SK-N-SH treated with all-trans-retinoic acid at 6 μM for 48 hours (cell line): ENCODE measurements around the gene ABL2.
"Not testable (repeated sequence)": the region's sequence is repeated elsewhere in the genome, so short reads cannot be mapped to it uniquely, and the experiment has no call there.

Experiments used
- ATAC-seq: fragments of 200-7000 bp; cut with Tn5 transposase; 3 replicates; pipeline ENCODE4 v1.9.1; 2020; ENCODE audit warnings: mild to moderate bottlenecking, moderate library complexity
- ARNTL ChIP-seq: fragments of 450-650 bp; formaldehyde crosslinking; IDR thresholded peaks from 2 replicates; pipeline ENCODE4 v1.5.0; 2020; ENCODE audit warnings: low read depth, mild to moderate bottlenecking, moderate library complexity, borderline replicate concordance
- BACH2 ChIP-seq: fragments of 250-450 bp; sonication (Bioruptor Pico); IDR thresholded peaks from 2 replicates; pipeline ENCODE4 v1.9.0; 2021; ENCODE audit warnings: mild to moderate bottlenecking, borderline replicate concordance
- CSDC2 ChIP-seq: fragments of 250-450 bp; sonication (Bioruptor Pico); IDR thresholded peaks from 2 replicates; pipeline ENCODE4 v1.5.0; 2020; ENCODE audit warnings: mild to moderate bottlenecking, moderate library complexity
- ESRRG ChIP-seq: fragments of 250-450 bp; sonication (Bioruptor Pico); IDR thresholded peaks from 2 replicates; pipeline ENCODE4 v1.6.1; 2021; ENCODE audit warnings: mild to moderate bottlenecking
- GLIS3 ChIP-seq: fragments of 250-450 bp; sonication (Bioruptor Pico); IDR thresholded peaks from 2 replicates; pipeline ENCODE4 v1.5.0; 2020; ENCODE audit warnings: mild to moderate bottlenecking, moderate library complexity
- ISL1 ChIP-seq: fragments of 250-450 bp; sonication (Bioruptor Pico); IDR thresholded peaks from 2 replicates; pipeline ENCODE4 v2.1.2; 2022; ENCODE audit warnings: mild to moderate bottlenecking, moderate library complexity
- OSR1 ChIP-seq: fragments of 250-450 bp; sonication (Bioruptor Pico); IDR thresholded peaks from 2 replicates; pipeline ENCODE4 v1.8.0; 2022; ENCODE audit warnings: moderate library complexity, mild to moderate bottlenecking, inconsistent platforms
- PPARA ChIP-seq: fragments of 250-450 bp; sonication (Bioruptor Pico); IDR thresholded peaks from 2 replicates; pipeline ENCODE4 v1.5.0; 2020; ENCODE audit warnings: mild to moderate bottlenecking, borderline replicate concordance
- RARB ChIP-seq: fragments of 250-450 bp; sonication (Bioruptor Pico); IDR thresholded peaks from 2 replicates; pipeline ENCODE4 v1.8.0; 2021; ENCODE audit warnings: mild to moderate bottlenecking, moderate library complexity
- TCF4 ChIP-seq: fragments of 250-450 bp; sonication (Bioruptor Pico); IDR thresholded peaks from 2 replicates; pipeline ENCODE4 v1.8.0; 2021; ENCODE audit warnings: mild to moderate bottlenecking, moderate library complexity, borderline replicate concordance
- TOX ChIP-seq: fragments of 250-450 bp; sonication (Bioruptor Pico); IDR thresholded peaks from 2 replicates; pipeline ENCODE4 v1.8.0; 2021; ENCODE audit warnings: mild to moderate bottlenecking, moderate library complexity, borderline replicate concordance
- ZC3H10 ChIP-seq: fragments of 250-450 bp; sonication (Bioruptor Pico); IDR thresholded peaks from 2 replicates; pipeline ENCODE4 v1.5.1; 2021; ENCODE audit warnings: mild to moderate bottlenecking, moderate library complexity
- ZFP3 ChIP-seq: fragments of 250-450 bp; sonication (Bioruptor Pico); IDR thresholded peaks from 2 replicates; pipeline ENCODE4 v1.5.0; 2020; ENCODE audit warnings: mild to moderate bottlenecking, moderate library complexity
- ZFP30 ChIP-seq: fragments of 450-650 bp; formaldehyde crosslinking; IDR thresholded peaks from 2 replicates; pipeline ENCODE4 v1.5.0; 2022; ENCODE audit warnings: mild to moderate bottlenecking, moderate library complexity
- ZNF565 ChIP-seq: fragments of 450-650 bp; formaldehyde crosslinking; conservative IDR thresholded peaks from 2 replicates; pipeline ENCODE4 v1.5.0; 2020; ENCODE audit warnings: low read depth, mild to moderate bottlenecking, moderate library complexity
- ZNF70 ChIP-seq: fragments of 450-650 bp; formaldehyde crosslinking; IDR thresholded peaks from 2 replicates; pipeline ENCODE4 v1.5.0; 2020; ENCODE audit warnings: mild to moderate bottlenecking, moderate library complexity
- ZNF8 ChIP-seq: fragments of 450-650 bp; formaldehyde crosslinking; IDR thresholded peaks from 2 replicates; pipeline ENCODE4 v1.5.0; 2020; ENCODE audit warnings: mild to moderate bottlenecking, moderate library complexity
- TF ChIP-seq, protein P1 (sequence below): fragments of 250-450 bp; sonication (Bioruptor Pico); IDR thresholded peaks from 2 replicates; pipeline ENCODE4 v1.5.1; 2020; ENCODE audit warnings: low read depth, mild to moderate bottlenecking, moderate library complexity
- TF ChIP-seq, protein P2 (sequence below): fragments of 250-450 bp; sonication (Bioruptor Pico); IDR thresholded peaks from 2 replicates; pipeline ENCODE4 v1.8.0; 2021; ENCODE audit warnings: low read depth, mild to moderate bottlenecking, moderate library complexity, borderline replicate concordance
- TF ChIP-seq, protein P3 (sequence below): fragments of 250-450 bp; sonication (Bioruptor Pico); IDR thresholded peaks from 2 replicates; pipeline ENCODE4 v1.8.0; 2020; ENCODE audit warnings: mild to moderate bottlenecking, moderate library complexity, borderline replicate concordance
- TF ChIP-seq, protein P4 (sequence below): fragments of 250-450 bp; sonication (Bioruptor Pico); IDR thresholded peaks from 2 replicates; pipeline ENCODE4 v1.5.1; 2021; ENCODE audit warnings: mild to moderate bottlenecking, moderate library complexity

Gene ABL2

DNA sequence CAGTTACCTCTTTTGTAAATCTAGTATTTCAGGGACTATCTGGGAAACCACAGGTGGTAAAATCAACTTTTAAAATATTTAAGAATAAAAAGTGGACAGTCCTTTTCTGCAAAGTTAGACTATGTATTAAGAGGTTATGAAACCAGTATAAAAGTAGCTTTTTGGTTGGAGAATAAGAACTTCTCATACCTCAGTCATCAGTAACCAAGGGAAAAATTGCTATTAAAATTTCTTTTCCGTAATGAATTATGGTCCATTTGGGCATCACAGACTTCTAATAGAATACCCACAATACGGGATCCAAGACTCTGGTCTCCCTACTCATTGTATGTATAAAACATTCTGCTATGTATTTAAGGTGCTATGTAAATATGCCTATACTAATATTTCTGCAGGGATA is 51.9 kb downstream of the ABL2 start:
- peak; percentile 29; the same call in 2 of the 3 replicates for ATAC-seq
- TF ChIP-seq, protein P1, sequence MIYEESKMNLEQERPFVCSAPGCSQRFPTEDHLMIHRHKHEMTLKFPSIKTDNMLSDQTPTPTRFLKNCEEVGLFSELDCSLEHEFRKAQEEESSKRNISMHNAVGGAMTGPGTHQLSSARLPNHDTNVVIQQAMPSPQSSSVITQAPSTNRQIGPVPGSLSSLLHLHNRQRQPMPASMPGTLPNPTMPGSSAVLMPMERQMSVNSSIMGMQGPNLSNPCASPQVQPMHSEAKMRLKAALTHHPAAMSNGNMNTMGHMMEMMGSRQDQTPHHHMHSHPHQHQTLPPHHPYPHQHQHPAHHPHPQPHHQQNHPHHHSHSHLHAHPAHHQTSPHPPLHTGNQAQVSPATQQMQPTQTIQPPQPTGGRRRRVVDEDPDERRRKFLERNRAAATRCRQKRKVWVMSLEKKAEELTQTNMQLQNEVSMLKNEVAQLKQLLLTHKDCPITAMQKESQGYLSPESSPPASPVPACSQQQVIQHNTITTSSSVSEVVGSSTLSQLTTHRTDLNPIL (CRISPR knock-in tag) = no peak
- no peak for TF ChIP-seq TCF4
- no peak for TF ChIP-seq ISL1
- TF ChIP-seq, all 23 proteins: peak for 0

DNA sequence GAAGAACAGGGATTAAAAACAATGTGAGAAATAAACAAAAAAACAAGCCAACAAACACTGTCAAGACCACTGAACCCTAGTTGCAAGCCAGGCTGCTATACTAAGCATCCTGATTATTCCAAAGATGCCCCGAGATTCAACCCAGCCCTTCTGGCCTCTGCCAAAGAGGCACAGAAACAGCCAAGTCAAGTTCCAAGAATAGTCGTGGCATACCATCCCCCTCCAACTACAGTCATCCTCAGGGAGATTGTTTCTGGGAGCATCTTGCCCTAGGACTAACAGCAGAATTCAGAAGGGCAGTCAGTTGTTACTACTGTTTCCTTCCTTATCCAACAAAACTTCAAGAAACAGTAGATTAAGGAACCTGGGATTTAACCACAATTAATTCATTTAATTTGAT is 52.3 kb downstream of the ABL2 start:
- peak; percentile 75 for ATAC-seq
- no peak for TF ChIP-seq ZC3H10
- no peak for TF ChIP-seq OSR1
- no peak for TF ChIP-seq GLIS3 (CRISPR knock-in tag)
- TF ChIP-seq TCF4 = no peak
- no peak for TF ChIP-seq CSDC2
- no peak for TF ChIP-seq ZNF70
- TF ChIP-seq RARB = no peak
- TF ChIP-seq, protein P2, sequence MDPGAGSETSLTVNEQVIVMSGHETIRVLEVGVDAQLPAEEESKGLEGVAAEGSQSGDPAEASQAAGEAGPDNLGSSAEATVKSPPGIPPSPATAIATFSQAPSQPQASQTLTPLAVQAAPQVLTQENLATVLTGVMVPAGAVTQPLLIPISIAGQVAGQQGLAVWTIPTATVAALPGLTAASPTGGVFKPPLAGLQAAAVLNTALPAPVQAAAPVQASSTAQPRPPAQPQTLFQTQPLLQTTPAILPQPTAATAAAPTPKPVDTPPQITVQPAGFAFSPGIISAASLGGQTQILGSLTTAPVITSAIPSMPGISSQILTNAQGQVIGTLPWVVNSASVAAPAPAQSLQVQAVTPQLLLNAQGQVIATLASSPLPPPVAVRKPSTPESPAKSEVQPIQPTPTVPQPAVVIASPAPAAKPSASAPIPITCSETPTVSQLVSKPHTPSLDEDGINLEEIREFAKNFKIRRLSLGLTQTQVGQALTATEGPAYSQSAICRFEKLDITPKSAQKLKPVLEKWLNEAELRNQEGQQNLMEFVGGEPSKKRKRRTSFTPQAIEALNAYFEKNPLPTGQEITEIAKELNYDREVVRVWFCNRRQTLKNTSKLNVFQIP (CRISPR knock-in tag) = no peak
- TF ChIP-seq ZFP3 = no peak
- no peak for TF ChIP-seq ZNF565 (CRISPR knock-in tag)
- no peak for TF ChIP-seq ZFP30 (CRISPR knock-in tag)
- no peak for TF ChIP-seq BACH2 (CRISPR knock-in tag)
- TF ChIP-seq ZNF8 (CRISPR knock-in tag) = no peak
- TF ChIP-seq, protein P3, sequence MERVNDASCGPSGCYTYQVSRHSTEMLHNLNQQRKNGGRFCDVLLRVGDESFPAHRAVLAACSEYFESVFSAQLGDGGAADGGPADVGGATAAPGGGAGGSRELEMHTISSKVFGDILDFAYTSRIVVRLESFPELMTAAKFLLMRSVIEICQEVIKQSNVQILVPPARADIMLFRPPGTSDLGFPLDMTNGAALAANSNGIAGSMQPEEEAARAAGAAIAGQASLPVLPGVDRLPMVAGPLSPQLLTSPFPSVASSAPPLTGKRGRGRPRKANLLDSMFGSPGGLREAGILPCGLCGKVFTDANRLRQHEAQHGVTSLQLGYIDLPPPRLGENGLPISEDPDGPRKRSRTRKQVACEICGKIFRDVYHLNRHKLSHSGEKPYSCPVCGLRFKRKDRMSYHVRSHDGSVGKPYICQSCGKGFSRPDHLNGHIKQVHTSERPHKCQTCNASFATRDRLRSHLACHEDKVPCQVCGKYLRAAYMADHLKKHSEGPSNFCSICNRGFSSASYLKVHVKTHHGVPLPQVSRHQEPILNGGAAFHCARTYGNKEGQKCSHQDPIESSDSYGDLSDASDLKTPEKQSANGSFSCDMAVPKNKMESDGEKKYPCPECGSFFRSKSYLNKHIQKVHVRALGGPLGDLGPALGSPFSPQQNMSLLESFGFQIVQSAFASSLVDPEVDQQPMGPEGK (CRISPR knock-in tag) = no peak
- no peak for TF ChIP-seq ISL1

DNA sequence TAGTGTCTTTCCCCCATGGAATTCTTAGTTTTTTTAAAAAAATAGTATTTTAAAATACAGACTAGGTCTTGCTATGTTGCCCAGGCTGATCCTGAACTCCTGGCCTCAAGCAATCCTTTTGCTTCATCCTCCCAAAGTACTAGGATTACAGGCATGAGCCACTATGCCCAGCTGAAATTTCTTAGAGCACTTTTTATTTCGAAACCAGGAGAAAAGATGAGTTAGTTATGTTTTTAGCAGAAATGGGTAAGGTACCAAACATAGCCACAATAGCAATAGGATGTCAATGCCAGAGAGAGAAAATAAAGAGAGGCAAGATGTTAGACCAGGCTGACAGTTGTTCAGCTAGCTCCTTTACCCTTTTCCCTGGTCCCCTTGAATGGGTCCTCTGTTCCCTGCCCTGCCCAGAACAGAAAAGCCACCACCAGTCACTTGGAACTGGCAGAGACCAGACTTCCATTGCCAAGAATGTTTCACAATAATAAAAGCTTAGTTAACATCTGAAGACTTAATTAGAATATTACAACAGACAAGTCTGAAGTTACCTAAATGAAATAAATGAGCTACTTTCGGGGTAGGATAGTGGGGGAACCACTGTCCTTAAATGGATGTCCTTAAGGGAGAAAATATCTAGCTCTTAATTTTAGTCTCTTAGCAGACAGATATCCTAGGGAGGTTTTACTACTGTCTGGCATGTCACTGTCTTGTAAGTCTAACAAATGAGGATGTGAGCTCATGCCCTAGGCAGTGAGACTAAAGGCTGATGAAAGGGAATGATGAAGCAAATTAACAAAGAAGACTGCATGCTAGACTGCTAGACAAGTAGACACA is 54.3 kb downstream of the ABL2 start:
- peak; percentile 51 for ATAC-seq
- TF ChIP-seq ARNTL = no peak
- TF ChIP-seq PPARA = no peak
- TF ChIP-seq ISL1 = peak; percentile 33; the same call in 1 of the 2 replicates
- TF ChIP-seq, protein P2 (CRISPR knock-in tag) = no peak
- 0 out of 2 replicates have a peak, but pooled peaks have one; percentile 25 for TF ChIP-seq TOX (CRISPR knock-in tag)
- TF ChIP-seq, protein P4, sequence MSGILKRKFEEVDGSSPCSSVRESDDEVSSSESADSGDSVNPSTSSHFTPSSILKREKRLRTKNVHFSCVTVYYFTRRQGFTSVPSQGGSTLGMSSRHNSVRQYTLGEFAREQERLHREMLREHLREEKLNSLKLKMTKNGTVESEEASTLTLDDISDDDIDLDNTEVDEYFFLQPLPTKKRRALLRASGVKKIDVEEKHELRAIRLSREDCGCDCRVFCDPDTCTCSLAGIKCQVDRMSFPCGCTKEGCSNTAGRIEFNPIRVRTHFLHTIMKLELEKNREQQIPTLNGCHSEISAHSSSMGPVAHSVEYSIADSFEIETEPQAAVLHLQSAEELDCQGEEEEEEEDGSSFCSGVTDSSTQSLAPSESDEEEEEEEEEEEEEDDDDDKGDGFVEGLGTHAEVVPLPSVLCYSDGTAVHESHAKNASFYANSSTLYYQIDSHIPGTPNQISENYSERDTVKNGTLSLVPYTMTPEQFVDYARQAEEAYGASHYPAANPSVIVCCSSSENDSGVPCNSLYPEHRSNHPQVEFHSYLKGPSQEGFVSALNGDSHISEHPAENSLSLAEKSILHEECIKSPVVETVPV (CRISPR knock-in tag) = no peak
- no peak for TF ChIP-seq ZNF70
- no peak for TF ChIP-seq GLIS3 (CRISPR knock-in tag)
- no peak for TF ChIP-seq TCF4
- TF ChIP-seq ESRRG = no peak
- no peak for TF ChIP-seq ZNF565 (CRISPR knock-in tag)
- TF ChIP-seq, protein P3 (CRISPR knock-in tag) = no peak
- TF ChIP-seq ZC3H10 = no peak
- no peak for TF ChIP-seq CSDC2

DNA sequence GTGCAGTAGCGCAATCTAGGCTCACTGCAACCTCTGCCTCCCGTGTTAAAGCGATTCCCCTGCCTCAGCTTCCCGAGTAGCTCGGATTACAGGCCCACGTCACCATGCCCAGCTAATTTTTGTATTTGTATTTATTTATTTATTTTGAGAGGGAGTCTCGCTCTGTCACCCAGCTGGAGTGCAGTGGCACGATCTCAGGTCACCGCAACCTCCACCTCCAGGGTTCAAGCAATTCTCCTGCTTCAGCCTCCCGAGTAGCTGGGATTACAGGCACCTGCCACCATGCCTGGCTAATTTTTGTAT is 59.1 kb downstream of the ABL2 start:
- ATAC-seq = not testable (repeated sequence)
